Measurements from ENCODE around the gene PFDN2.

Gene PFDN2

DNA sequence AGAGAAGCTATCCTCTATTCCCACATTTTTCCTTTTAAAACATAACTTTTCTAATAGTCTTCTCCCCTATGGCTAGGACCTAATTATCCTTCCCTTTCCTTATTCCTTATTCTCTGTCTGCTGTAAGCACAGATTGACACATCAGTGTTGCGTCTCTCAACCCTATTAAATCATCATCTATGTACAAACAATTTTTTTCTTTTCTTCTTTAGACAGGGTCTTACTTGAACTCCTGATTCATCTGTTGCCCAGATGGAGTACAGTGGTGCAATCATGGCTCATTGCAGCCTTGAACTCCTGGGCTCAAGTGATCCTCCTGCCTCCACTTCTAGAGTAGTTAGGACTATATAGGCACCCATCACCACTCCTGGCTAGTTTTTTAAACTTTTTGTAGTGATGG, 11.4 kb downstream of the PFDN2 start:
- Mint-ChIP-seq H3K36me3 (ENCODE audit: insufficient read depth) (peaks cover 22% of the 10 kb centered on the region), H3K4me3 (no peak overlapping the region), H3K4me1 (ENCODE audit: low read depth in 2 of 2) (peaks cover 4 to 21% of the 10 kb centered on the region in 2 donors), H3K9me3 (no peaks in the 10 kb centered on the region), H3K27me3 (no peaks in the 10 kb centered on the region), H3K27ac (peak overlapping the region; percentile 1 to 30)
- no peak for ATAC-seq (replicated peaks)
- no peak for DNase-seq

- H3K4me3 Mint-ChIP-seq: no peak overlapping the region
- no peaks in the 10 kb centered on the region for H3K27me3 Mint-ChIP-seq
- ATAC-seq (replicated peaks) (no peak), DNase-seq (no peak)
- H3K27ac Mint-ChIP-seq: no peak overlapping the region
- no peaks in the 10 kb centered on the region for H3K9me3 Mint-ChIP-seq
- peaks cover 59% of the 10 kb centered on the region for H3K36me3 Mint-ChIP-seq (ENCODE audit: insufficient read depth)
- H3K4me1 Mint-ChIP-seq (ENCODE audit: low read depth in 2 of 2): peaks cover 21 to 26% of the 10 kb centered on the region in 2 donors
Measured at GRCh38 chr1:161100556-161100955, 17.3 kb downstream of the PFDN2 start.

GRCh38 chr1:161099090-161099802, 18.6 kb downstream of the PFDN2 start:
- H3K9me3 Mint-ChIP-seq: no peaks in the 10 kb centered on the region
- no peak for ATAC-seq (replicated peaks)
- H3K4me1 Mint-ChIP-seq (ENCODE audit: low read depth in 2 of 2): peaks cover 19 to 21% of the 10 kb centered on the region in 2 donors
- peaks cover 59% of the 10 kb centered on the region for H3K36me3 Mint-ChIP-seq (ENCODE audit: insufficient read depth)
- DNase-seq: no peak
- H3K27me3 Mint-ChIP-seq: no peaks in the 10 kb centered on the region
- H3K27ac Mint-ChIP-seq: peak overlapping the region; percentile 99 to 100
- peak overlapping the region; percentile 89 to 93 for H3K4me3 Mint-ChIP-seq

DNA sequence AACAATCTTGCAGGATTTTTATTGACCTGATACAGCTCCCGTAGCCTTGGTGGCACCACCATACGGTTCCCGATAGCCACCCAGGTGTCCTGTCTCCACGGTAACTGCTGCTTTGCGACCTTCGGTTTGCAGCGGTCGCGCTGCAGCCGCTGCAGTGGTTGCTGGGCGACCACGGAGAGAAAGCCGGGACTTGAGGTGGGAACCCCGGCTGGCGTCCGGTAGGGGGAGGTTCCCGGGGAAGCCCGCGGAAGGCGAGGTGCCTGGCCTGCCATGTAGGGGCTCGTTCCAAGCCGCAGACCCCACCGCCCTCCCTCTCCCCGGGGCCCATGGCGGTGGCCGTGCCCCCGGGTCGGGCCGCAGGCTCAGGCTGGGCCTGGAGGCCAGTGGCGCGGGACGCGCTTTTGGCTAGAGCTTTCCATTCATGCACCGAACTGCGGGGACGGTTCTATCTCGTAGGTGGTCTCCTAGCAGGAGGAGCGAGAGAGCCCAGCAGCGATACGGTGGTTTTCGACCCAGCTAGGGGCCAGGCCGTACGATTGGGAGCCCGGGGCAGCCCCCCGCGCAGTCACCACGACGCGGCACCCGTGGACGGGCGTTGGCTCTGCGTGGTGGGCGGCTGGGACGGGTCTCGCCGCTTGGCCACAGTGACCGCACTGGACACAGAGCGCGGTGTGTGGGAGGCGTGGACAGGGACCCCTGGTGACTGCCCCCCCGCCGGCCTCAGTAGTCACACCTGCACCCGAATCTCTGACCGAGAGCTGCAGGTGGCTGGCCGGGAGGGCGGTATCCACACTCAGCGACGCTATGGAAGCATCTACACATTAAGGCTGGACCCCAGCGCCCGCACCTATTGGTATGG, 19.4 kb downstream of the PFDN2 start, which contains the start of gene KLHDC9:
Gene KLHDC9 (plus strand): TSS at position 152 of the 859 bp plus-strand sequence. CDS start 175 bp downstream, at position 327.
- no peaks in the 10 kb centered on the region for H3K9me3 Mint-ChIP-seq
- peak within 1 kb of the TSS; percentile 99 to 100 for H3K27ac Mint-ChIP-seq
- DNase-seq (peak; percentile 59 to 64 (median 61)), ATAC-seq (replicated peaks) (peak; percentile 79)
- no peaks in the 10 kb centered on the region for H3K27me3 Mint-ChIP-seq
- peaks cover 19 to 21% of the 10 kb centered on the region in 2 donors for H3K4me1 Mint-ChIP-seq (ENCODE audit: low read depth in 2 of 2)
- H3K36me3 Mint-ChIP-seq (ENCODE audit: insufficient read depth): peaks cover 59% of the 10 kb centered on the region
- peak within 1 kb of the TSS; percentile 89 to 93 for H3K4me3 Mint-ChIP-seq

- Mint-ChIP-seq H3K27me3 (no peaks in the 10 kb centered on the region), H3K27ac (peak overlapping the region; percentile 99 to 100), H3K4me3 (peak overlapping the region in 1 of 2 donors; percentile 15), H3K9me3 (no peaks in the 10 kb centered on the region), H3K4me1 (ENCODE audit: low read depth in 2 of 2) (peaks cover 18 to 21% of the 10 kb centered on the region in 2 donors), H3K36me3 (ENCODE audit: insufficient read depth) (peaks cover 51% of the 10 kb centered on the region)
- ATAC-seq (replicated peaks) (no peak), DNase-seq (no peak)
Measured at GRCh38 chr1:161096530-161096929, 21.3 kb downstream of the PFDN2 start.

- H3K9me3 Mint-ChIP-seq: no peaks in the 10 kb centered on the region
- ATAC-seq (replicated peaks): no peak
Measured at GRCh38 chr1:161096015-161096414, 21.8 kb downstream of the PFDN2 start.

GRCh38 chr1:161095230-161095629, 22.6 kb downstream of the PFDN2 start:
- Mint-ChIP-seq H3K27me3 (no peaks in the 10 kb centered on the region), H3K36me3 (ENCODE audit: insufficient read depth) (peaks cover 39% of the 10 kb centered on the region), H3K4me1 (ENCODE audit: low read depth in 2 of 2) (peaks cover 18 to 21% of the 10 kb centered on the region in 2 donors), H3K9me3 (no peaks in the 10 kb centered on the region), H3K27ac (no peak overlapping the region), H3K4me3 (no peak overlapping the region)
- no peak for ATAC-seq (replicated peaks)
- DNase-seq: no peak

More at GRCh38 chr1:161096015-161096414, 21.8 kb downstream of the PFDN2 start:
- H3K27ac Mint-ChIP-seq: no peak overlapping the region
- DNase-seq: no peak
- H3K36me3 Mint-ChIP-seq (ENCODE audit: insufficient read depth): peaks cover 46% of the 10 kb centered on the region
- H3K27me3 Mint-ChIP-seq: no peaks in the 10 kb centered on the region
- H3K4me3 Mint-ChIP-seq: no peak overlapping the region
- peaks cover 18 to 21% of the 10 kb centered on the region in 2 donors for H3K4me1 Mint-ChIP-seq (ENCODE audit: low read depth in 2 of 2)

GRCh38 chr1:161094481-161094880, 23.4 kb downstream of the PFDN2 start:
- Mint-ChIP-seq H3K27ac (no peak overlapping the region), H3K9me3 (no peaks in the 10 kb centered on the region), H3K4me1 (ENCODE audit: low read depth in 2 of 2) (peaks cover 18 to 21% of the 10 kb centered on the region in 2 donors), H3K27me3 (no peaks in the 10 kb centered on the region), H3K36me3 (ENCODE audit: insufficient read depth) (peaks cover 33% of the 10 kb centered on the region), H3K4me3 (no peak overlapping the region)
- DNase-seq (no peak), ATAC-seq (replicated peaks) (no peak)

DNA sequence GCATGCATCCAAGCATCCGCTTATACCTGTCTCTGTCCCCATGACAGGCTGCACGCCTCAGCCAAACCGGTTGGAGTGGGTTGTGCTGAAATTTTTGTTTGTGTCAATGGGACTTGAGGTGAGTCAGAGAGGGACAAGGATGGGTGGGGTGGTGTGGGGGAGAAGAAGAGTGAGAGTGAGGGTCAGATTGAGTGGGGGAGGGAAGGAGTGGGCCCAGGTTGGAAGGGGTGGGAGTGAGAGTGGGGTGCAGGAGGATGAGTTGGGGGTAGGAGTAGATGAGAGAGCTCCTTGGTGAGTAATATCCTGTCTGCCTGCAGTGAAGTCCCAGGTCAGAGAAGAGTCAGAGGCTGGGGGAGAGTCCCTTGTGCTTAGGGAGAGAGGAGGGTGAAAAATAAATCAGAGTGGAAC, 25.2 kb downstream of the PFDN2 start:
- Mint-ChIP-seq H3K27ac (no peak overlapping the region), H3K4me3 (no peak overlapping the region), H3K9me3 (no peaks in the 10 kb centered on the region), H3K4me1 (ENCODE audit: low read depth in 2 of 2) (peaks cover 6 to 9% of the 10 kb centered on the region in 2 donors), H3K36me3 (ENCODE audit: insufficient read depth) (peaks cover 15% of the 10 kb centered on the region), H3K27me3 (no peaks in the 10 kb centered on the region)
- ATAC-seq (replicated peaks) (no peak), DNase-seq (no peak)

GRCh38 chr1:161091796-161092507, 25.9 kb downstream of the PFDN2 start:
- no peak overlapping the region for H3K27ac Mint-ChIP-seq
- peaks cover 8% of the 10 kb centered on the region for H3K36me3 Mint-ChIP-seq (ENCODE audit: insufficient read depth)
- H3K4me1 Mint-ChIP-seq (ENCODE audit: low read depth in 2 of 2): peaks cover 2% of the 10 kb centered on the region in 2 donors
- no peaks in the 10 kb centered on the region for H3K9me3 Mint-ChIP-seq
- DNase-seq: no peak
- ATAC-seq (replicated peaks): no peak
- no peaks in the 10 kb centered on the region for H3K27me3 Mint-ChIP-seq
- no peak overlapping the region for H3K4me3 Mint-ChIP-seq

DNA sequence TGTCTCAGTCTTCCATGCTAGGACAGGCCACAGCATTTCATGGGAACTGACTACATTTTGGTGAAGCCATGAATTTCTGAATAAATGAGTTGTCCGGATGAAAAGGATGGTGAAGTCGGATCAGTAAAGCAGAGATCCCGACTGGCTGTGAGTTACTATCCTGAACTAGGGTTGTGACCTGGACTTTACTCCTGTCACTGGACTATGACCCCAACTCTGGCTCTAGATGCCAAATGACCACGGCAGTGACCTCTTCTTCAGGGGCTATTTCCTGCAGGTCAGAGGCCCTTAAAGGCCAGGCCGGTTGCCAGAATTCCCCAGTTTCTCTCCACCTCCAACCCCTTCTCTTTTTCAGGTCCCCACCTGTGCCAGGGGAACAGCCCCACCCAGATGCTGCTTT, 26.7 kb downstream of the PFDN2 start:
- no peaks in the 10 kb centered on the region for H3K9me3 Mint-ChIP-seq
- no peaks in the 10 kb centered on the region for H3K36me3 Mint-ChIP-seq (ENCODE audit: insufficient read depth)
- H3K4me3 Mint-ChIP-seq: no peak overlapping the region
- H3K4me1 Mint-ChIP-seq (ENCODE audit: low read depth in 2 of 2): peaks cover 0 to 2% of the 10 kb centered on the region in 2 donors
- H3K27me3 Mint-ChIP-seq: peaks cover 2 to 4% of the 10 kb centered on the region in 2 donors
- ATAC-seq (replicated peaks) (no peak), DNase-seq (no peak)
- no peak overlapping the region for H3K27ac Mint-ChIP-seq

GRCh38 chr1:161090617-161091016, 27.2 kb downstream of the PFDN2 start:
- Mint-ChIP-seq H3K36me3 (ENCODE audit: insufficient read depth) (no peaks in the 10 kb centered on the region), H3K9me3 (no peaks in the 10 kb centered on the region), H3K4me3 (no peak overlapping the region), H3K27ac (no peak overlapping the region), H3K4me1 (ENCODE audit: low read depth in 2 of 2) (peaks cover 0 to 2% of the 10 kb centered on the region in 2 donors), H3K27me3 (peaks cover 6 to 9% of the 10 kb centered on the region in 2 donors)
- no peak for DNase-seq
- no peak for ATAC-seq (replicated peaks)

DNA sequence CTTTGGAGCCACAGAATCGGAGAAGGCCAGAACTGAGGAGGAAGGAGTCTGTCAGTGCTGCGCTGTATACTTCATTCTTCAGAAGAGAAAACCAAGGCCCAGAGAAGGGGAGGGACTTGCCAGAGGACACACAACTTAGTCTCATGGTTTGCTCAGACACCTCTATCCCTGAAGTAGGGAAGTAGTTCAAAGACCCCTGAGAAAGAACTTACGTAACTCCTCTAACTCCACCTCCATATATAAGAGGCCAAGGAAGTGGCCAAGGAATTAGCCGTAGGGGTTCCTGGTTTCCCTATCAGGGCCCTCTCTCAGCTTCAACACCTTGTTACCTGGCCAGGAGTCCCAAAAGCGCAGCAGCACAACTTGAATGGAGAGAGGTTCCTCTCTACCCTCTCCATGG, 27.9 kb downstream of the PFDN2 start:
- ATAC-seq (replicated peaks): no peak
- Mint-ChIP-seq H3K36me3 (ENCODE audit: insufficient read depth) (no peaks in the 10 kb centered on the region), H3K27ac (no peak overlapping the region), H3K4me1 (ENCODE audit: low read depth in 2 of 2) (peaks cover 0 to 2% of the 10 kb centered on the region in 2 donors), H3K27me3 (peaks cover 6 to 11% of the 10 kb centered on the region in 2 donors), H3K4me3 (no peak overlapping the region), H3K9me3 (no peaks in the 10 kb centered on the region)
- no peak for DNase-seq
